Liver (tissue), 9 donors: ENCODE measurements around the gene PHF2. TPM values are rescaled to one million over a fixed set of nuclear protein-coding genes. Genes with fewer than 3 reads are reported as not detected.

ENCODE experiments used
- DNase-seq: peaks from one replicate; pipeline ENCODE4 v3.0.0-alpha.2; 2017; ENCODE audit warnings: low spot score
- H3K27ac ChIP-seq, 2 donors: one replicate each; pipeline ENCODE4 v1.7.0; 2013; ENCODE audit warnings: inconsistent platforms in 2 of 2, low read length in 2 of 2, control low read depth in 1 of 2, low read depth in 1 of 2, mild to moderate bottlenecking in 1 of 2
- H3K27me3 ChIP-seq, 4 donors: one replicate each; pipeline versions ENCODE4 v1.6.1 to v1.7.0; 2013; ENCODE audit warnings: low read length in 3 of 4, inconsistent platforms in 1 of 4, mild to moderate bottlenecking in 1 of 4, moderate library complexity in 1 of 4; ENCODE audit not compliant: control insufficient read depth in 4 of 4, insufficient read depth in 4 of 4
- H3K36me3 ChIP-seq, 4 donors: one replicate each; pipeline versions ENCODE4 v1.6.1 to v1.7.0; 2013; ENCODE audit warnings: low read length in 3 of 4, mild to moderate bottlenecking in 3 of 4, low read depth in 1 of 4, moderate library complexity in 1 of 4; ENCODE audit not compliant: control insufficient read depth in 4 of 4, insufficient read depth in 3 of 4
- H3K4me1 ChIP-seq, 4 donors: one replicate each; pipeline versions ENCODE4 v1.6.1 to v1.7.0; 2013; ENCODE audit warnings: low read length in 3 of 4, mild to moderate bottlenecking in 3 of 4, moderate library complexity in 1 of 4; ENCODE audit not compliant: control insufficient read depth in 4 of 4, insufficient read depth in 4 of 4
- H3K4me3 ChIP-seq, 3 donors: one replicate each; pipeline versions ENCODE4 v1.6.1 to v1.7.0; 2013; ENCODE audit warnings: low read length in 3 of 3, control low read depth in 1 of 3, low read depth in 1 of 3, mild to moderate bottlenecking in 1 of 3
- H3K9ac ChIP-seq, 2 donors: one replicate each; pipeline ENCODE4 v1.7.0; 2013; ENCODE audit warnings: low read length in 2 of 2, mild to moderate bottlenecking in 2 of 2, moderate library complexity in 2 of 2, control low read depth in 1 of 2, low read depth in 1 of 2
- H3K9me3 ChIP-seq, 4 donors: one replicate each; pipeline versions ENCODE4 v1.6.1 to v1.7.0; 2013; ENCODE audit warnings: low read length in 3 of 4; ENCODE audit not compliant: control insufficient read depth in 4 of 4
- ATF3 ChIP-seq: IDR thresholded peaks from 2 replicates; pipeline ENCODE4 v1.6.1; 2016; ENCODE audit warnings: antibody characterized with exemption
- CTCF ChIP-seq: fragments of 150-350 bp; IDR thresholded peaks from 2 replicates; pipeline ENCODE4 v1.5.1; 2017; ENCODE audit warnings: improper control_type of control experiment, low read depth, low read length; ENCODE audit not compliant: missing input control
- EGR1 ChIP-seq, 2 donors: IDR thresholded peaks; 2 replicates each; pipeline ENCODE4 v1.6.1; 2016 to 2018; ENCODE audit warnings: antibody characterized with exemption in 2 of 2, low read depth in 2 of 2
- FOXA1 ChIP-seq: IDR thresholded peaks from 2 replicates; pipeline ENCODE4 v1.6.1; 2016; ENCODE audit warnings: antibody characterized with exemption
- FOXA2 ChIP-seq: IDR thresholded peaks from 2 replicates; pipeline ENCODE4 v1.6.1; 2016; ENCODE audit warnings: antibody characterized with exemption
- GABPA ChIP-seq, 2 donors: IDR thresholded peaks in 1 of 2; conservative IDR thresholded peaks in 1 of 2; 2 replicates each; pipeline ENCODE4 v1.6.1; 2016; ENCODE audit warnings: antibody characterized with exemption in 2 of 2, mild to moderate bottlenecking in 1 of 2, moderate library complexity in 1 of 2
- HNF4A ChIP-seq, 2 donors: conservative IDR thresholded peaks; 2 replicates each; pipeline ENCODE4 v1.6.1; 2016; ENCODE audit warnings: antibody characterized with exemption in 2 of 2, mild to moderate bottlenecking in 2 of 2
- HNF4G ChIP-seq: IDR thresholded peaks from 2 replicates; pipeline ENCODE4 v1.6.1; 2016; ENCODE audit warnings: antibody characterized with exemption
- JUND ChIP-seq, 2 donors: IDR thresholded peaks; 2 replicates each; pipeline ENCODE4 v1.6.1; 2016; ENCODE audit warnings: antibody characterized with exemption in 2 of 2
- MAX ChIP-seq: IDR thresholded peaks from 2 replicates; pipeline ENCODE4 v1.6.1; 2016; ENCODE audit warnings: antibody characterized with exemption
- NR2F2 ChIP-seq: IDR thresholded peaks from 2 replicates; pipeline ENCODE4 v1.6.1; 2016; ENCODE audit warnings: antibody characterized with exemption
- RAD21 ChIP-seq, 2 donors: IDR thresholded peaks; 2 replicates each; pipeline ENCODE4 v1.6.1; 2016; ENCODE audit warnings: antibody characterized with exemption in 2 of 2, mild to moderate bottlenecking in 2 of 2
- REST ChIP-seq: IDR thresholded peaks from 2 replicates; pipeline ENCODE4 v1.6.1; 2016; ENCODE audit warnings: antibody characterized with exemption, mild to moderate bottlenecking
- RXRA ChIP-seq, 2 donors: IDR thresholded peaks; 2 replicates each; pipeline ENCODE4 v1.6.1; 2017 to 2018; ENCODE audit warnings: antibody characterized with exemption in 2 of 2, mild to moderate bottlenecking in 1 of 2
- SP1 ChIP-seq: IDR thresholded peaks from 2 replicates; pipeline ENCODE4 v1.6.1; 2018; ENCODE audit warnings: antibody characterized with exemption, mild to moderate bottlenecking
- TAF1 ChIP-seq: conservative IDR thresholded peaks from 2 replicates; pipeline ENCODE4 v1.6.1; 2016; ENCODE audit warnings: antibody characterized with exemption, mild to moderate bottlenecking
- YY1 ChIP-seq: IDR thresholded peaks from 2 replicates; pipeline ENCODE4 v1.6.1; 2016; ENCODE audit warnings: antibody characterized with exemption, mild to moderate bottlenecking
- ZBTB33 ChIP-seq: IDR thresholded peaks from 2 replicates; pipeline ENCODE4 v1.6.1; 2016; ENCODE audit warnings: antibody characterized with exemption
- WGBS: extraction: QIAGEN DNeasy Blood & Tissue Kit; methylation state at CpG from one replicate; pipeline ENCODE4 v1.1.7; 2013; 5-methylcytosine and 5-hydroxymethylcytosine counted together
- polyA plus RNA-seq, 2 donors: library from polyadenylated mRNA; stranded (reverse) in 1 of 2; unstranded in 1 of 2; fragments of 200-250 nt in 1 of 2; fragments of >200 nt in 1 of 2; fragmentation: Nextera tagmentation in 1 of 2; extraction: Ambion mirVana in 1 of 2; gene quantifications; one replicate each; pipeline versions ENCODE4 v1.2.1 to v1.2.3, GENCODE V29; 2013 to 2015
- total RNA-seq, 2 donors: library from RNA; depleted of rRNA; stranded (reverse); fragments of >200 nt; gene quantifications; one replicate each; pipeline ENCODE4 v1.2.3, GENCODE V29; 2014
- donor health status: healthy.
- donor health status: healthy.
- donor health status: healthy.
- donor health status: healthy.
- donor health status: healthy.

PHF2 gene
- total and polyA plus RNA-seq, 4 donors, result 2.3 to 8.6 (median 6.7) TPM

- TF ChIP-seq REST (no peak), NR2F2 (no peak), EGR1 (IDR thresholded peaks at IDR 0.05; ENCODE audit: low read depth in 2 of 2) (no peak), SP1 (no peak), HNF4A (conservative IDR thresholded peaks at IDR 0.05) (no peak), FOXA1 (no peak), YY1 (no peak)
Measured at GRCh38 chr9:93680443-93681268, 104.3 kb downstream of the PHF2 start (continued).

GRCh38 chr9:93681269-93682154 lies 105.1 kb downstream of the PHF2 start:
- DNase-seq, result peak; percentile 37
- H3K9me3 ChIP-seq, result no peaks in the 10 kb centered on the region
- H3K4me3 ChIP-seq, result no peak overlapping the region
- WGBS, result 47% methylated on average over 25 of the region's 25 CpGs
- H3K27ac ChIP-seq, result no peak overlapping the region
- H3K9ac ChIP-seq, result no peak overlapping the region
- TF ChIP-seq SP1 (no peak), ATF3 (no peak), MAX (no peak), CTCF (no peak), RXRA (IDR thresholded peaks at IDR 0.05) (no peak), FOXA1 (no peak), FOXA2 (no peak), EGR1 (IDR thresholded peaks at IDR 0.05; ENCODE audit: low read depth in 2 of 2) (no peak), RAD21 (IDR thresholded peaks at IDR 0.05) (no peak), YY1 (no peak), JUND (IDR thresholded peaks at IDR 0.05) (no peak), GABPA (IDR thresholded peaks at IDR 0.05 in 1 of 2, conservative IDR thresholded peaks at IDR 0.05 in 1 of 2) (no peak), HNF4A (conservative IDR thresholded peaks at IDR 0.05) (no peak), ZBTB33 (no peak), REST (no peak), TAF1 (no peak), HNF4G (no peak), NR2F2 (no peak)
- peaks cover 0 to 9% (median 0%) of the 10 kb centered on the region in 4 donors for H3K4me1 ChIP-seq
- H3K36me3 ChIP-seq, result peaks cover 3 to 19% (median 7%) of the 10 kb centered on the region in 4 donors
- no peaks in the 10 kb centered on the region for H3K27me3 ChIP-seq
